Measurements from ENCODE around the gene SLC38A1. TPM values are rescaled to one million over a fixed set of nuclear protein-coding genes. Genes with fewer than 3 reads are reported as not detected.

Gene SLC38A1
- polyA plus RNA-seq, 1 of the 3 experiments (the other 2 are of a cell fraction): 20.7 TPM

- TF ChIP-seq RFX5 (IDR thresholded peaks at IDR 0.05; ENCODE audit: low read length) (no peak), SIN3A (IDR thresholded peaks at IDR 0.05; ENCODE audit: borderline replicate concordance, low read depth, low read length) (no peak)
Measured at GRCh38 chr12:46174061-46174662, 94.7 kb downstream of the SLC38A1 start (continued).

GRCh38 chr12:46168426-46168825 lies 100.4 kb downstream of the SLC38A1 start:
- TF ChIP-seq NFIC (IDR thresholded peaks at IDR 0.05; ENCODE audit: borderline replicate concordance) (no peak), PBX3 (IDR thresholded peaks at IDR 0.05) (no peak), REST (IDR thresholded peaks at IDR 0.05; ENCODE audit: low read depth, low read length) (no peak), EZH2phosphoT487 (IDR thresholded peaks at IDR 0.05; ENCODE audit: borderline replicate concordance, low read depth) (no peak), FOXJ3 (CRISPR knock-in tag; IDR thresholded peaks at IDR 0.05) (no peak), MXI1 (IDR thresholded peaks at IDR 0.05; ENCODE audit: low read depth, low read length) (no peak), YY1 (IDR thresholded peaks at IDR 0.05; ENCODE audit: low read depth) (no peak), ELF1 (IDR thresholded peaks at IDR 0.05) (no peak), TAF1 (IDR thresholded peaks at IDR 0.05; ENCODE audit: borderline replicate concordance, low read depth, low read length) (no peak), FOSL2 (IDR thresholded peaks at IDR 0.05; ENCODE audit: borderline replicate concordance, low read depth) (no peak), TEAD4 (IDR thresholded peaks at IDR 0.05; ENCODE audit: borderline replicate concordance, insufficient read depth) (no peak), JUND (IDR thresholded peaks at IDR 0.05) (no peak), MAX (IDR thresholded peaks at IDR 0.05; ENCODE audit: low read depth) (no peak), ZBTB33 (IDR thresholded peaks at IDR 0.05; ENCODE audit: borderline replicate concordance, low read depth) (no peak), RCOR1 (IDR thresholded peaks at IDR 0.05; ENCODE audit: low read length) (no peak), NRF1 (IDR thresholded peaks at IDR 0.05; ENCODE audit: low read depth, low read length) (no peak), USF1 (IDR thresholded peaks at IDR 0.05; ENCODE audit: borderline replicate concordance, low read depth) (no peak), FOXM1 (IDR thresholded peaks at IDR 0.05; ENCODE audit: low read depth) (no peak), CHD2 (IDR thresholded peaks at IDR 0.05; ENCODE audit: low read length, partially characterized antibody) (no peak), GATA2 (CRISPR knock-in tag; IDR thresholded peaks at IDR 0.05) (no peak)
- Histone ChIP-seq H3K4me2 (no peak overlapping the region), H3K36me3 (replicated peaks in 1 of 2; ENCODE audit: control insufficient read depth in 1 of 2, insufficient read depth in 2 of 2, low read length in 1 of 2) (no peaks in the 10 kb centered on the region), H3K27me3 (ENCODE audit: insufficient read depth) (no peaks in the 10 kb centered on the region), H3K27ac (ENCODE audit: low read depth in 2 of 2, low read length in 1 of 2) (no peak overlapping the region), H3K9me2 (no peaks in the 10 kb centered on the region), H3K9ac (no peak overlapping the region), H3F3A (replicated peaks; ENCODE audit: insufficient read depth) (no peaks in the 10 kb centered on the region), H4K20me1 (ENCODE audit: insufficient read depth) (no peaks in the 10 kb centered on the region), H3K9me3 (no peaks in the 10 kb centered on the region), H2AFZ (ENCODE audit: low read depth) (no peak overlapping the region), H3K4me3 (ENCODE audit: low read depth in 2 of 2, low read length in 1 of 2) (no peak overlapping the region), H3K4me1 (ENCODE audit: control insufficient read depth in 1 of 2, insufficient read depth in 2 of 2, low read depth in 1 of 2, low read length in 1 of 2) (no peaks in the 10 kb centered on the region), H3K79me2 (ENCODE audit: insufficient read depth) (no peaks in the 10 kb centered on the region)
- ChIA-PET CTCF (interaction anchor here (0.6 to 1.4 kb wide), 2 partner anchors 8 to 131 kb away, joined by 3 read pairs; no protein-coding TSS in a partner anchor), POLR2A (no interaction called here)
- no peak for DNase-seq

Measured in SK-N-SH (cell line).